Fibroblast of the conjunctiva (primary cell): Measurements from ENCODE around the gene TRIM74.
"Not testable (repeated sequence)": the region's sequence is repeated elsewhere in the genome, so short reads cannot be mapped to it uniquely, and the experiment has no call there.

Source experiments
- DNase-seq: peaks from one replicate; pipeline ENCODE4 v3.0.0-alpha.2; 2010; ENCODE audit warnings: low read depth

TRIM74 gene

GRCh38 chr7:72968980-72969516, at the start of gene TRIM74:
TRIM74 (minus strand) TSS chr7:72969466; CDS start chr7:72966157, 3,309 bp downstream.
- DNase-seq: not testable (repeated sequence)

GRCh38 chr7:73006491-73006890, 37.2 kb upstream of the TRIM74 start:
- not testable (repeated sequence) for DNase-seq

GRCh38 chr7:73005693-73006447, 36.6 kb upstream of the TRIM74 start:
- peak; percentile 68 for DNase-seq

- not testable (repeated sequence) for DNase-seq
These were observed 36.1 kb upstream of the TRIM74 start for GRCh38 chr7:73005356-73005692.

GRCh38 chr7:72997887-72998468, 28.7 kb upstream of the TRIM74 start:
- DNase-seq: not testable (repeated sequence)

GRCh38 chr7:72997447-72997846, 28.2 kb upstream of the TRIM74 start:
- not testable (repeated sequence) for DNase-seq

GRCh38 chr7:72995484-72995883, 26.2 kb upstream of the TRIM74 start:
- DNase-seq: not testable (repeated sequence)

- DNase-seq: not testable (repeated sequence)
These were observed 21.1 kb upstream of the TRIM74 start for GRCh38 chr7:72990146-72990913.

- not testable (repeated sequence) for DNase-seq
These were observed 12.8 kb upstream of the TRIM74 start for GRCh38 chr7:72982084-72982483.

GRCh38 chr7:72980382-72980781, 11.1 kb upstream of the TRIM74 start:
- DNase-seq: not testable (repeated sequence)

- not testable (repeated sequence) for DNase-seq
These were observed 7.2 kb upstream of the TRIM74 start for GRCh38 chr7:72976434-72976833.

GRCh38 chr7:72975656-72976286, 6.5 kb upstream of the TRIM74 start:
- DNase-seq: not testable (repeated sequence)

- DNase-seq: not testable (repeated sequence)
These were observed 5.5 kb upstream of the TRIM74 start for GRCh38 chr7:72974781-72975180.

GRCh38 chr7:72971505-72971904, 2.2 kb upstream of the TRIM74 start:
- not testable (repeated sequence) for DNase-seq

- DNase-seq: not testable (repeated sequence)
These were observed 422 bp upstream of the TRIM74 start for GRCh38 chr7:72969688-72970087.

- not testable (repeated sequence) for DNase-seq
These were observed 2.4 kb downstream of the TRIM74 start for GRCh38 chr7:72966892-72967291.

- DNase-seq: not testable (repeated sequence)
These were observed 3.9 kb downstream of the TRIM74 start for GRCh38 chr7:72965186-72965975.

- not testable (repeated sequence) for DNase-seq
These were observed 6.2 kb downstream of the TRIM74 start for GRCh38 chr7:72963056-72963455.

GRCh38 chr7:72961346-72961650, 8.0 kb downstream of the TRIM74 start:
- DNase-seq: not testable (repeated sequence)

GRCh38 chr7:72960626-72961345, 8.5 kb downstream of the TRIM74 start:
- not testable (repeated sequence) for DNase-seq

GRCh38 chr7:72960029-72960428, 9.2 kb downstream of the TRIM74 start:
- not testable (repeated sequence) for DNase-seq
